ENCODE results near the gene PLEKHA1.

Gene PLEKHA1

DNA sequence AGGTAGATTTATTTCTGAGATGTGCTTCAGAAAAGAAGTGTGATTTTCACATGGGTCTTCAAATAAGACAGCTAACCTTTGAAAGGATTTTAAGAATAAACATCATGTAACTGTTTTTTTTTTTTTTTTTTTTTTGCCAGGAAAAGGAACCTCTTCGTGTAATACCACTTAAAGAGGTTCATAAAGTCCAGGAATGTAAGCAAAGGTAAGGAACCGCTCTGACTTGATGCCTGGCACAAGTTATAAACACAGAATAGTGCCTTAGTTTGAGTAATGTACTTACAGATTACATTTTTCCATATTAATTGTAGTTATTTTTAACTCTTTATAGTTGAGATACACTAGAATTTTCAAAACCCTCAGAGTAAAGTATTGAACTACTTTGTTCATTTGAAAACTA is 49.6 kb downstream of the PLEKHA1 start:
- FAIRE-seq, result peak; percentile 27

DNA sequence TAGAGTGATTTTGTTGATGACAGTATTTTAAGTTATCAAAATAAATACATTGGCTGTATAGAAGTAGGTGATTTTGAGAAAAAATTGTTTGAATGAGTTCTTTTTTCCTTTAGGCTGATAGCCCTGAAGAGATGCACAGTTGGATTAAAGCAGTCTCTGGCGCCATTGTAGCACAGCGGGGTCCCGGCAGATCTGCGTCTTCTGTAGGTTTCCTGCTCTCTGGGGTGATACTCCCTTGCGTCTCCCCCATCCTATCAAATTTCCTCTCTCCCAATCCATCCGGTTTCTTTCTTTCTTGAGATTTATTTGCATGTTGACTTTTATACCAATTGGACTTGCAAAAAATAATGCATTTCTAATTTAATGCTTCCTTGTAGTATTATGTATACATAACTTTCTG is 52.3 kb downstream of the PLEKHA1 start:
- FAIRE-seq, result no peak

GRCh38 chr10:122427280-122427679 is 52.8 kb downstream of the PLEKHA1 start:
- FAIRE-seq, result no peak

- peak; percentile 98 for FAIRE-seq
Measured at GRCh38 chr10:122435212-122435827, 60.8 kb downstream of the PLEKHA1 start.

DNA sequence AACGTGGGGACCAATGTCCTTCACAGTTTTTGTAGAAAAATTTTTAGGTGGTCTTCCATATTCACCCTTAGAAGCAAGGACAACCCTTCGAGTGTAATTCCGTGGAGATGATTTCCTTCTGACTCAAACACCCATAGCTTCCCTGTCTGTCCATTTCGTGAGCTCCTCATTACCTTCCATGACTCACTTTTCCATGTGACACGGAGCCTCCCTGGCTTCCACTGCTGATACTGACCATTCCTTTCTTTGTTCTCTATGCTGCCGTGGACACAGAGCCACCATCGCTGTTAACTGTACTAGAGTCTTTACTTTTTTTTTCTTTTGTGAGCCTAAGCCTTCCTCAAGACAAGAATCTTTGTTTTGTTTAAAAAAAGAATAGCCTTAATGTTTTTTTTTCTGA is 67.5 kb downstream of the PLEKHA1 start:
- FAIRE-seq, result no peak

GRCh38 chr10:122445469-122445868 is 71.0 kb downstream of the PLEKHA1 start:
- no peak for FAIRE-seq

DNA sequence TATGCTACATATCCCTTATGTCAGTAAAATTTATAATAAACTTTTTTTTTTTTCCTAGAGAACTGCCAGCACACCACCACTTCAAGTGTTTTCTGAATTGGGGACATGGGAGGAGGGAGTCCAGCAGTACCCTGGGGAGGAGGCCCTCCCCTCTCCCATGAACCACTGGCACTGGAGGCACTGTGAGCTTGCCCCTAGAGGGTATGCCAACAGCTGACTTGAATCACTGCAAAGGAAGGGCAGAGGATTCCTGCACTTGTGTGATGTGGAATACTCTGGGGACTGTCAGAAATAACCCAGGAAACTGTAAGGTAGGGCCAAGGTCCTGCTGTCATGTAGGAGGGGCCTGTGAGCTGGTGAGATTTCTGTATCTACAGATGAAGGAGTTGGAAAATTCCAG is 71.4 kb downstream of the PLEKHA1 start:
- FAIRE-seq, result no peak

DNA sequence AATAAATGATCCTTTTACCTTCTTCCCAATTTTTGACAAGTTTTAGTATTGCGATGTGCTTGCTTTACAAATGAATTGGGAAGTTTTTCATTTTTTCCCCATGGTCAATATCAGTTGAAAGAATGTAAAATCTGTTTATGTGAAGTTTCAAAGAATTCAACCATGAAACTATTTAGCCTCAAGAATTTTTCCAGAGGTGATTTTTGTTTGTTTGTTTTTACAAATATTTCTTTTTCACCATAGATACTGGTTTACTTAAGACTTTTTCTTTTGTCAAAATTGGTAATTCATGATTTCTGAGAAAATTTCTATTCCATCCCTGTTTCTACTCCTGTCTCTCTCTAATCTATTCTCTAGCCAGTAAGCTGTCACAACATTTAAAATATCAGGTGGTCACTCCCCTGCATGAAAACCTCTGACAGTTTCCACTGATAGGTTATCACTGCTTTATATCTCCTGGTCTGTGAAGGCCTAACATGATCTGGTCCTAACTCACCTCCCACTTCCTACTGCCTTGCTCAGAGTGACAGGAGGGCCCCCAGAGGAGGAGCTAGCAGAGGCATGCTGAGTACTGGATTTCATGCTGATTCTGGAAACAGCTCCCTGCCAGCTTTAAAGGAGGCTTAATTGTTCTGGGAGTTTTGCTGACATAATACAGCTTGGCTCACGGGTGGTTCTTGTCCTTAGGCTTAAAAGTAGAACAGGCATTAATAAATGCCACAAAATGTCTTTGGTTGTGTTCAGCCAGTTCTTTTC is 72.3 kb downstream of the PLEKHA1 start:
- no peak for FAIRE-seq

DNA sequence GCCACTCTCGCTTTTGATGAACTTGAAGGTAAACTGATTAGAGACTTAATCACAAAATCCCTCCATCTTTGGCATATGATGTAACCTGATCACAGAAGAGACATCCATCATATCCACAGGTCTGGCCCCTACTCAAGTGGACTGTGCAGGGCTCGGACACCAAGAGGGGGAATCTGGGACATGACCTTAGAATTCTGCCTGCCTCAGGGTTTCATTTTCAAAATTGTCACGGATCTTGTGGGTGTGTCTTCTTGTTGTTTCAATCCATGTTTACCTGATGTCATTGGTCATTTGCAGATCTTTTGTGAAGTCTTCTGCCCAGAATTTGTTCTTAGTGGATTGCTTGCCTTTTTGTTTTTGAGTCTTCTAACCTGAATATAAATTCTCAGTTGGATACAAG is 74.1 kb downstream of the PLEKHA1 start:
- FAIRE-seq, result no peak

- no peak for FAIRE-seq
Measured at GRCh38 chr10:122449153-122449552, 74.6 kb downstream of the PLEKHA1 start.

GRCh38 chr10:122450353-122450990 is 76.0 kb downstream of the PLEKHA1 start:
- no peak for FAIRE-seq

- no peak for FAIRE-seq
Measured at GRCh38 chr10:122454071-122454470, 79.6 kb downstream of the PLEKHA1 start.

GRCh38 chr10:122454603-122455080 is 80.1 kb downstream of the PLEKHA1 start, which contains the start of gene ARMS2:
Gene ARMS2 (plus strand): TSS chr10:122454653. CDS start chr10:122454728, 75 bp downstream.
- FAIRE-seq, result no peak

- no peak for FAIRE-seq
Measured at GRCh38 chr10:122455376-122456079, 81.0 kb downstream of the PLEKHA1 start.

GRCh38 chr10:122457934-122458333 is 83.4 kb downstream of the PLEKHA1 start:
- no peak for FAIRE-seq

DNA sequence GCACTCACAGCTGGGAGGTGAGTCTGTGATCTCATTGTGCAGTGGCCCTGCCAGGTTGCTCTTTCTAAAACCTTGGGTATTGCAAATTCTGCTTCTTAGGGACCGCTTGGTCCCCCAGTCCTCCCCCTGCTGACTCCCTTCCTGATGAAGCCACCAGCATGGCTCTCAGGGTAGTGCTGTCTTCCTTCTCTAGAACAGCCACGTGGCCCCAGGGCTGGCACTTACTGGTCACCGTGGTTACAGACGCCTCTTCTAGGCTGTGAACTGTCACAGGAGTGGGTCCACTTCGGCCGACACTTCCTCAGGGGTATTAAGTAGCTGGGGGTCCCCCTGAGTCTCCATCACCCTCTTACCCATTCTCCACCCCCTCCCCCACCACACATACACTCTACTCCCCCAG is 84.2 kb downstream of the PLEKHA1 start:
- FAIRE-seq, result no peak

DNA sequence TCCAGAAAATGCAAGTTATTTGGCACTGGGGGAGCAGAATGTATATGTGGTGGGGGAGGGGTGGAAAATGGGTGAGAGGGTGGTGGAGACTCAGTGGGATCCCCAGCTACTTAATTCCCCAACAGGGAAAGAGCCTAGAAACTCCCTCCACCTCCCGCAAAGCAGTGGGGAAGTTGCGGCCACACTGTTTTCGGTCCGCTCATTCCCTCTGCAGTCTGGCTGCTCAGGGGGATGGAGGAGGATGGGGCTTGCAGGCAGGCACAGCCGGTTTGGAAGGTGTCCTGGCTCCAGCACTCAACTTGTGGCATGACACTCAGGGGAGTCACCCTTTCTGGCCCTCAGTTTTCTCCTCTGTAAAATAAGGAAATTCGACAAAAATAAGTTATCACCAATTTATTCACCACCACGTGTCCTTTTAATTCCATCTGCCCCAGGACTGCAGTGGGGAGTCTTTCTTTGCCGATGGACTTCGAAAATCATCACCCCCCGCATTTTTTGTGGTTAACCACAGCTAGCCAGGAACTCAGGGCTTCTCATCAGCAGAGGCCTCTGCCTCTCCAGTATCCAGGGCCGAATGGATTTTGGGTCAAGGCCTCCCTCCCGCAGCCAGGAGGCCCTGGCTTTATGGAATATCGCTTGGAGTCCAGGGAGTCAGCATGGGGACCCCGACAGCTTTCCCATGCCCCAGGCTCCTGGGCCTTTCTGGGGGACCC is 85.2 kb downstream of the PLEKHA1 start:
- FAIRE-seq, result no peak

- no peak for FAIRE-seq
Measured at GRCh38 chr10:122460891-122461293, 86.4 kb downstream of the PLEKHA1 start.

GRCh38 chr10:122461367-122461728 is 86.8 kb downstream of the PLEKHA1 start, which contains the start of gene HTRA1:
Gene HTRA1 (plus strand): TSS chr10:122461553. CDS start chr10:122461653, 100 bp downstream.
- no peak for FAIRE-seq

DNA sequence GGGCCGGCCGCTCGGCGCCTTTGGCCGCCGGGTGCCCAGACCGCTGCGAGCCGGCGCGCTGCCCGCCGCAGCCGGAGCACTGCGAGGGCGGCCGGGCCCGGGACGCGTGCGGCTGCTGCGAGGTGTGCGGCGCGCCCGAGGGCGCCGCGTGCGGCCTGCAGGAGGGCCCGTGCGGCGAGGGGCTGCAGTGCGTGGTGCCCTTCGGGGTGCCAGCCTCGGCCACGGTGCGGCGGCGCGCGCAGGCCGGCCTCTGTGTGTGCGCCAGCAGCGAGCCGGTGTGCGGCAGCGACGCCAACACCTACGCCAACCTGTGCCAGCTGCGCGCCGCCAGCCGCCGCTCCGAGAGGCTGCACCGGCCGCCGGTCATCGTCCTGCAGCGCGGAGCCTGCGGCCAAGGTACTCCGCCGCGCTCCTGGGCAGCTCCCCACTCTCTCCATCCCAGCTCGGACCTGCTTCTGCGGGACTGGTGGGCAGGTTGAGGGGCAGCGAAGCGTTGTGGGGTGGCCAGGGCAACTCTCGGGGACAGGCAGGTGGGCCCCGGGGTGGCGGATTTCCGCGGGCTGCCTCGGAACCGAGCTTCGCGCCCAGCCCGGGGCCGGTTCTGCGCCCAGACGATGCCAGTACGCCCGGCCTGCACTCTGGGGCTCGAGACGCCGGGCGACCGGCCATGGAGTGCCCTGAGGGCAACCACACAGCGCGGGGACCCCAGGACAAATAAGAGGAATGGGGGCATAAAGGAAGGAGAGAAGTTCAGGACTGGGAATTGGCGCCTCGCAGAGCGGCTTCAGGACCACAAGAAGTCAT is 87.4 kb downstream of the PLEKHA1 start:
- FAIRE-seq, result no peak
